Activated CD4-positive, alpha-beta T cell treated with anti-CD3 and anti-CD28 coated beads, Interleukin-2, amount 50 U/mL, for 24 hours (primary cell): ENCODE data around the gene ZNF532.

Experiments used
- DNase-seq, 2 donors: peaks; one replicate each; pipeline ENCODE4 v3.0.0-alpha.2; 2020; ENCODE audit warnings: low read depth in 1 of 2, low spot score in 1 of 2

The ZNF532 gene

DNA sequence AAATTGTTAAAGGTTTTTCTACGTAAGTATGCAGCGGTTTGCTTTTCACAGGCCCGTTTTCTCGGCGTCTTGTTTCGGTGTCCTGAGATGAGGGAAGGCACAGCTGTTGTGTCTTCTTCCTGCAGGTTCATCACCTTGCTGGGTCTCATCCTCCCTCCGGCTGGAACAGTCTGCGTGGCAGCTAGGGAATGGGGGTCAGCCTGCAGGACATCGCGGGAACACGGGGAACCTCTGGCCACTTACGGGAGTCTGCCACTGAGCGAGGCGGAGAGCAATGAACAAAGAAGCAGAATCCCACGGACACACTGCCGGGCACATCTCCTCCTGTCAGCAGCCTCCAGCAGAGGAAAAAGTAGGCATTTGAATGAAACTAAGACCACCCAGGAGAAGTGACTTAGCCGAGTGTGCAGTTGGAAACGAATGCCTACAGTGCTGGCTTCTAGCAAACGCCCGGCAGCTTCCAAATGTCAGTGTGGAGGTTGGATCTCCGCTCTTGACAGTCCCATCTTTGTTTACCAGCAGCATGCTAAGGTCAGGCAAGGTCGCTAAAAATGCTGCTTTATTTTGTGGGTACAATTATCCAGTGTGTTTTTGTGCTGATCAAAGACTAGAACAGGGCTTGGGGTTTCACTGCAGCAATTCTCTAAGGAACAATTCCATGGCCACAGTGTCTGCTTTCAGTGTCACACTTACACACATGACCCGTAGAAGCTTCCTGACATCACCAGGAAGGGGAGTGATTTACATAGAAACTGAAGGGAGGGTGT, 165.2 kb downstream of the ZNF532 start:
- DNase-seq = no peak

DNA sequence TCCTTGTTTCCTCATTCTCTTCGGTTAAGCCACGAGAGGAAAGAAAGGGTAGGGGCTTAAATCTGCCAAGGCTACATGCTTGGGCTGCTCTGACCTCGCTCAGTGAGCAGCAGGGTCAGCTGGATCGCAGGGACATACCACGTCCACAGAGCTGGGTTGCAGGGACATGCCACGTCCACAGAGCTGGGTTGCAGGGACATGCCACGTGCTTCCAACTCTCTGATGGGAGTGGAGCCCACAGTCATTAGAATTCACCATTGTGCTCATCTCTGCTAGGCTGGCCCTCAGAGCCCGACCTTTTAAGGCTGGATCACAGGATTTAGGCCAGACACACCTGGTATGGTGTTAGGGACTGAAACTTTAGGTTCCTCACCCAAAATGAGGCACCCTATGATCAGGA, 167.6 kb downstream of the ZNF532 start:
- DNase-seq = no peak

GRCh38 chr18:59033359-59033758, 168.7 kb downstream of the ZNF532 start:
- DNase-seq = no peak

DNA sequence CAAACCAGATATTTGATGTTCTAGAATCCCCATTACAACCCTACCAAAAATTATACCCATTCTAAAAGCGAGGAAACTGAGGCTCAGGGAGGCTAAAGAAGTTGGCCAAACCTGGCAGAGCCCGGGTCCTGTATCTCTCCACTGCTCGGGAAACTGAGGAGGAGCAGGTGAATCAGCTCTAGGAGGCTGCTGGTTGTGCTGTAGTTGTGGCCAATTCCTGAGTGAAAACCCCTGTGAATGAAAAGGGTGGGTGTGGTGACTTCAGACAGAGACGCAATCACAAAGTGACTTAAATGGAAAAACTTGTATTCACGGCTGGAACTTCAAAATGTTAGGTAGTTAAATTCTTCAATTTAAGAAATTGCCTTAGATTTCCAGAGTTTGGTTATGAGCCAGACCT, 169.3 kb downstream of the ZNF532 start:
- no peak for DNase-seq

- DNase-seq = no peak
Measured at GRCh38 chr18:59035591-59035990, 170.9 kb downstream of the ZNF532 start.
